ENCODE results near the gene OR2T27.
"Not testable (repeated sequence)": the region's sequence is repeated elsewhere in the genome, so short reads cannot be mapped to it uniquely, and the experiment has no call there.

- TF ChIP-seq, protein P1, sequence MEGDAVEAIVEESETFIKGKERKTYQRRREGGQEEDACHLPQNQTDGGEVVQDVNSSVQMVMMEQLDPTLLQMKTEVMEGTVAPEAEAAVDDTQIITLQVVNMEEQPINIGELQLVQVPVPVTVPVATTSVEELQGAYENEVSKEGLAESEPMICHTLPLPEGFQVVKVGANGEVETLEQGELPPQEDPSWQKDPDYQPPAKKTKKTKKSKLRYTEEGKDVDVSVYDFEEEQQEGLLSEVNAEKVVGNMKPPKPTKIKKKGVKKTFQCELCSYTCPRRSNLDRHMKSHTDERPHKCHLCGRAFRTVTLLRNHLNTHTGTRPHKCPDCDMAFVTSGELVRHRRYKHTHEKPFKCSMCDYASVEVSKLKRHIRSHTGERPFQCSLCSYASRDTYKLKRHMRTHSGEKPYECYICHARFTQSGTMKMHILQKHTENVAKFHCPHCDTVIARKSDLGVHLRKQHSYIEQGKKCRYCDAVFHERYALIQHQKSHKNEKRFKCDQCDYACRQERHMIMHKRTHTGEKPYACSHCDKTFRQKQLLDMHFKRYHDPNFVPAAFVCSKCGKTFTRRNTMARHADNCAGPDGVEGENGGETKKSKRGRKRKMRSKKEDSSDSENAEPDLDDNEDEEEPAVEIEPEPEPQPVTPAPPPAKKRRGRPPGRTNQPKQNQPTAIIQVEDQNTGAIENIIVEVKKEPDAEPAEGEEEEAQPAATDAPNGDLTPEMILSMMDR (IDR thresholded peaks at IDR 0.05): not testable (repeated sequence)
- not testable (repeated sequence) for TF ChIP-seq POLR2A (IDR thresholded peaks at IDR 0.05)
These were observed 12.2 kb downstream of the OR2T27 start for GRCh38 chr1:248642971-248643651.

Data from stomach (tissue), 4 donors.